Activated CD8-positive, alpha-beta T cell treated with anti-CD3 and anti-CD28 coated beads for 36 hours (primary cell): ENCODE results near the gene RBM44. TPM values are rescaled to one million over a fixed set of nuclear protein-coding genes. Genes with fewer than 3 reads are reported as not detected.

Experiments used
- ATAC-seq: fragments of 200-7000 bp; cut with Tn5 transposase; one replicate; pipeline ENCODE4 v1.10.0; 2021; ENCODE audit warnings: mild to moderate bottlenecking, moderate library complexity
- CTCF ChIA-PET: fragments of 350-600 bp; sonication (Branson Sonifier 250); formaldehyde crosslinking; loops from one replicate; lab custom pipeline; 2021; ENCODE audit warnings: antibody characterized with exemption; lab: Charles Lee
- POLR2A ChIA-PET: fragments of 350-600 bp; sonication (Branson Sonifier 250); formaldehyde crosslinking; loops from one replicate; lab custom pipeline; 2021; ENCODE audit warnings: antibody characterized with exemption; lab: Charles Lee
- DNase-seq: peaks from one replicate; pipeline ENCODE4 v3.0.0-alpha.2; 2020
- H3K27ac Mint-ChIP-seq: one replicate; pipeline ENCODE4 v1.8.0; 2021; ENCODE audit warnings: mild to moderate bottlenecking, mixed read lengths
- H3K27me3 Mint-ChIP-seq: one replicate; pipeline ENCODE4 v1.8.0; 2021; ENCODE audit warnings: mixed read lengths
- H3K36me3 Mint-ChIP-seq: one replicate; pipeline ENCODE4 v1.8.0; 2021; ENCODE audit warnings: low read depth, mixed read lengths
- H3K4me1 Mint-ChIP-seq: one replicate; pipeline ENCODE4 v1.8.0; 2021; ENCODE audit warnings: low read depth, mixed read lengths
- H3K4me3 Mint-ChIP-seq: one replicate; pipeline ENCODE4 v1.8.0; 2021; ENCODE audit warnings: mild to moderate bottlenecking, moderate library complexity, mixed read lengths
- H3K9me3 Mint-ChIP-seq: one replicate; pipeline ENCODE4 v1.8.0; 2021; ENCODE audit warnings: mixed read lengths
- intact Hi-C: fragments of 100-400 bp; cut with micrococcal nuclease; formaldehyde crosslinking; loops from one replicate; pipeline ENCODE4 v1.10.0; 2022
- total RNA-seq, 2 experiments: library from RNA; stranded (reverse); gene quantifications; one replicate each; pipeline ENCODE4 v1.2.3, GENCODE V29; 2021
- TF ChIP-seq, protein P1 (sequence below): fragments of 200-600 bp; IDR thresholded peaks from one replicate; pipeline ENCODE4 v1.8.0; 2022; ENCODE audit warnings: antibody characterized with exemption, mild to moderate bottlenecking

Gene RBM44
- total RNA-seq, 2 experiments from 2014 or later: 0.52 to 0.87 TPM

DNA sequence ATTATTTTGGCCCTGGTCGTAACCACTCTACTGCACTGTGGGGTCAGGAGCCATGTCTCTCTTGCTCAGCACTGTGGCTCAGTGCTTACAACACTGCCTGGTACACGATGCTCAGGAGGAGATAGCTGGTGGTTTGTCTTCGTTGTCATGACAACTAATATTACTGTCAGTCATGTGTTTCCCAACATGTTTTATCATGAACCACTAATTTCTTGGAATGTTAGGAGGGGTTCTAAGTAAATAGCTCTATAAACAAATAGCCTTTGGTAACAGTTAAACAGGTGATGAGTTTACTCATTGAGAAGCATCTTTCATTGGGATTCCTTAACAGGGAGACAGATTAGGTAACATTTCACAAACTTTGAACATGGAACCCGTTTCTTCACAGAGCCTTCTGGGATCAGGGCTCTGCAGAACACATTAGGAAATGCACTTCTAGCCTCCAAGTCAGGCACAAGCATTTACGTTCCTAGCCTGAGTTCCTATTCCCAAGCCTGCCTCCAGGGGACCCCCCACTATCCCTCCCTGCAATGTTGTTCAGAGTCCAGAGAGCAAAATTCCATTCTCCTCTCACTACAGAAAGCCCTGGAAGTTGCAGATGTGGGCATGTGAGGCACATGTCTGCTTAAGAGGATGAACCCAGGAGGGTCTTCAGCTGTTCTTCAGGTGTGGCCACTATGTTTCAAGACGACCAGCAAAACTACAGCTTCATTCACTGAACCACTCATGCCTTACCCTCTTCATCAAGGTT, 6.4 kb upstream of the RBM44 start:
- Mint-ChIP-seq H3K9me3 (peaks cover under 1% of the 10 kb centered on the region), H3K27me3 (no peaks in the 10 kb centered on the region), H3K27ac (no peak overlapping the region), H3K36me3 (peaks cover 5% of the 10 kb centered on the region), H3K4me1 (no peaks in the 10 kb centered on the region), H3K4me3 (no peak overlapping the region)
- ChIA-PET POLR2A (interaction anchor here (0.7 kb wide), 1 partner anchor 155 kb away, joined by 3 read pairs; no protein-coding TSS in a partner anchor), CTCF (interaction anchor here (1.7 kb wide), 1 partner anchor 9 kb away, joined by 4 read pairs; no protein-coding TSS in a partner anchor)
- ATAC-seq (no peak), DNase-seq (no peak)
- TF ChIP-seq, protein P1, sequence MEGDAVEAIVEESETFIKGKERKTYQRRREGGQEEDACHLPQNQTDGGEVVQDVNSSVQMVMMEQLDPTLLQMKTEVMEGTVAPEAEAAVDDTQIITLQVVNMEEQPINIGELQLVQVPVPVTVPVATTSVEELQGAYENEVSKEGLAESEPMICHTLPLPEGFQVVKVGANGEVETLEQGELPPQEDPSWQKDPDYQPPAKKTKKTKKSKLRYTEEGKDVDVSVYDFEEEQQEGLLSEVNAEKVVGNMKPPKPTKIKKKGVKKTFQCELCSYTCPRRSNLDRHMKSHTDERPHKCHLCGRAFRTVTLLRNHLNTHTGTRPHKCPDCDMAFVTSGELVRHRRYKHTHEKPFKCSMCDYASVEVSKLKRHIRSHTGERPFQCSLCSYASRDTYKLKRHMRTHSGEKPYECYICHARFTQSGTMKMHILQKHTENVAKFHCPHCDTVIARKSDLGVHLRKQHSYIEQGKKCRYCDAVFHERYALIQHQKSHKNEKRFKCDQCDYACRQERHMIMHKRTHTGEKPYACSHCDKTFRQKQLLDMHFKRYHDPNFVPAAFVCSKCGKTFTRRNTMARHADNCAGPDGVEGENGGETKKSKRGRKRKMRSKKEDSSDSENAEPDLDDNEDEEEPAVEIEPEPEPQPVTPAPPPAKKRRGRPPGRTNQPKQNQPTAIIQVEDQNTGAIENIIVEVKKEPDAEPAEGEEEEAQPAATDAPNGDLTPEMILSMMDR: no peak
- intact Hi-C loops: no loop called here

DNA sequence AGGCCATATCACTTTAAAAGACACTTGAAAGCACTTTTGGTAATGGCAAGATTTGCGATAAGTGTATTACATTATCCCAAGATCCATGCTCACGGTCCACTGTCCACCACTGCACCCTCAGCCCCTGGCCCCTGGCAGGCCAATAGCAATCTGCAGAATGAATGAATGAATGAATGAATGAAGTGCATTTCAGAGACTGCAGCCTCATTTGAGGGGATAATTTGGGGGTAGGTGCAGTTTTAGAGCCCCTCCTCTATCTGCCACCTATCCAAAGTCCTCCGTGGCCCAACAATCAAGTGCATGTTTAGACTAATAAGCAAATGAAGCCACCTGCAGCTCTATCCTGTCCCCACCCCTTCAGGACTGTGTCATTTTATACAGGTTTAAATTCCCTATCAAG, 1.3 kb upstream of the RBM44 start:
- Mint-ChIP-seq H3K4me3 (no peak overlapping the region), H3K4me1 (no peaks in the 10 kb centered on the region), H3K27me3 (no peaks in the 10 kb centered on the region), H3K9me3 (peaks cover 5% of the 10 kb centered on the region), H3K27ac (no peak overlapping the region), H3K36me3 (peaks cover 4% of the 10 kb centered on the region)
- CTCF ChIA-PET: no interaction called here
- POLR2A ChIA-PET: no interaction called here
- DNase-seq (no peak), ATAC-seq (no peak)
- TF ChIP-seq, protein P1: no peak
- intact Hi-C loops: no loop called here

DNA sequence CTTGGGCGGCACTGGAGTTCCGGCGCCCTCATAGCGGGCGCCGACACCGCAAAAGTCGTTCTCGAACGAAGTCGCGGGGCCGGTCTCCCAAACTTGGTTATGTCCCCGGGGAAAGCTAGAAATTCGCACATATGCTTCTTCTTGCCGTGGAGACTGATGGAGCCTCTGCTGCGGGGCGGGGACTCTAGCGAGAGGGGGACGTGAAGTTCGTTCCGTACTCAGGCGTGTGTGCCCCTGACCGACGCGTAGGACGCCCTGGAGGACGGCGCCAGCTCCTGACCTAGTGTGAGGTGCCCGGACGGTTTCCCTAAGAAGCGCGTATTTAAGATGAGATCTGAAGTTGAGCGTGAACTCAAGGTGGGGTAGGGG, 465 bp downstream of the RBM44 start:
- H3K9me3 Mint-ChIP-seq: peaks cover 5% of the 10 kb centered on the region
- TF ChIP-seq, protein P1: no peak
- H3K36me3 Mint-ChIP-seq: peaks cover 4% of the 10 kb centered on the region
- no peak overlapping the region for H3K4me3 Mint-ChIP-seq
- POLR2A ChIA-PET: no interaction called here
- CTCF ChIA-PET: no interaction called here
- intact Hi-C loops: no loop called here
- no peaks in the 10 kb centered on the region for H3K27me3 Mint-ChIP-seq
- DNase-seq: no peak
- no peak for ATAC-seq
- no peak overlapping the region for H3K27ac Mint-ChIP-seq
- H3K4me1 Mint-ChIP-seq: peaks cover 3% of the 10 kb centered on the region

DNA sequence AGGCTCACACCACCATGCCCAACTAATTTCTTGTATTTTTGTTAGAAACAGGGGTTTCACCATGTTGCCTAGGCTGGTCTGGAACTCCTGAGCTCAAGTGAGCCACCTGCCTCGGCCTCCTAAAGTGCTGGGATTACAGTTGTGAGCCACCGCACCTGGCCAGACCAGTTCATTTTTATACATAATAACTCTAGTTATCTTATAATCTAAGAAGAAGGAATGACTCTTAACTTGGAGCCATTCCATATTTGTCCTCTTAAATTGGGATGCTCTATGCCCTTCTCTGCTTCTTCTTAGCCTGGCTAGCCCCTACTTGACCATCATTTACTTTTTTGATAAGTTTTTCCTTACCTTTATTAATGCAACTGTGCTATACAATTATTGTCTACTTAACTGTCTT, 2.9 kb downstream of the RBM44 start:
- Mint-ChIP-seq H3K27ac (no peak overlapping the region), H3K27me3 (no peaks in the 10 kb centered on the region), H3K9me3 (peaks cover 5% of the 10 kb centered on the region), H3K4me3 (no peak overlapping the region), H3K36me3 (peaks cover 4% of the 10 kb centered on the region), H3K4me1 (peaks cover 3% of the 10 kb centered on the region)
- DNase-seq (no peak), ATAC-seq (no peak)
- intact Hi-C loops: no loop called here
- ChIA-PET CTCF (no interaction called here), POLR2A (no interaction called here)
- TF ChIP-seq, protein P1: no peak

DNA sequence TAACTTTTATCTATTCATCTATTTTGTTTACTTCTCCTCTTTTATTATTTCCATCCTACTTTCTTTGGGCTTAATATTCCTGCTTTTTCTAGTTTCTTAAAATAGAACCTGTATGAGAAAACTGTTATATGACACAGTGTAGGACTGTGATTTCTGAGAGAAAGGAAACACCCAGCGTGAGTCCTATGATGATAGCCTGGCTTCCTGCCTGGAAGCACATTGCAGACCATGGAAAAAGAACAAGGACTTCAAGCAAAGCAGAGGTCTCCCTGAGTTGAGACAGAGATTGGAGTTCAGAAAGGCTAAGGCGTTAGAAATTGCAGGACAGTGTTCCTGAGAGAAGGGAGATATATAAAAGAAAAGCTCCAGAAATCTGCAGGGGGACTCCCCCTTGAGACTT, 7.8 kb downstream of the RBM44 start:
- Mint-ChIP-seq H3K27ac (no peak overlapping the region), H3K27me3 (no peaks in the 10 kb centered on the region), H3K9me3 (no peaks in the 10 kb centered on the region), H3K4me3 (no peak overlapping the region), H3K4me1 (peaks cover 3% of the 10 kb centered on the region), H3K36me3 (no peaks in the 10 kb centered on the region)
- ATAC-seq (no peak), DNase-seq (no peak)
- CTCF ChIA-PET: no interaction called here
- POLR2A ChIA-PET: no interaction called here
- intact Hi-C loops: no loop called here
- TF ChIP-seq, protein P1: no peak
